ENCODE results near the gene RFWD3. TPM values are rescaled to one million over a fixed set of nuclear protein-coding genes. Genes with fewer than 3 reads are reported as not detected.

RFWD3 gene
- total and polyA plus RNA-seq, 2 of the 8 experiments (the other 6 are each of a cell fraction or from before 2014, with no cell fraction given), result 67.1 to 114 TPM

GRCh38 chr16:74699666-74700065 lies 33.0 kb upstream of the RFWD3 start (continued):
- TF ChIP-seq RAD21 (IDR thresholded peaks at IDR 0.05 in 1 of 2, conservative IDR thresholded peaks at IDR 0.05 in 1 of 2; ENCODE audit: low read depth in 2 of 2, low read length in 2 of 2) (no peak), SAP30 (IDR thresholded peaks at IDR 0.05; ENCODE audit: insufficient read depth, insufficient replicate concordance, low read length) (no peak), NRF1 (IDR thresholded peaks at IDR 0.05; ENCODE audit: low read depth, low read length) (no peak), FOSL1 (IDR thresholded peaks at IDR 0.05; ENCODE audit: insufficient read depth, low read depth, low read length) (no peak), CHD1 (IDR thresholded peaks at IDR 0.05; ENCODE audit: low read depth, low read length) (no peak), TCF12 (IDR thresholded peaks at IDR 0.05; ENCODE audit: low read depth, low read length) (no peak), TEAD4 (IDR thresholded peaks at IDR 0.05; ENCODE audit: low read depth, low read length) (no peak), CREB1 (IDR thresholded peaks at IDR 0.05) (no peak)

All from H1 (cell line).